NT2/D1 (cell line): ENCODE data around the gene METAP1D.

Experiments used
- DNase-seq: peaks from one replicate; pipeline ENCODE4 v3.0.0-alpha.2; 2011; ENCODE audit warnings: low read depth, low spot score
- H3K27me3 ChIP-seq: 2 replicates; pipeline ENCODE4 v1.6.0; 2011; ENCODE audit warnings: mild to moderate bottlenecking; ENCODE audit not compliant: insufficient read length, insufficient read depth
- H3K36me3 ChIP-seq: 2 replicates; pipeline ENCODE4 v1.6.1; 2011; ENCODE audit warnings: mild to moderate bottlenecking, low read length, mixed read lengths; ENCODE audit not compliant: insufficient read depth, insufficient read length
- H3K4me1 ChIP-seq: 2 replicates; pipeline ENCODE4 v1.5.1; 2011; ENCODE audit not compliant: insufficient read depth, insufficient read length
- H3K4me3 ChIP-seq: 2 replicates; pipeline ENCODE4 v1.5.1; 2011; ENCODE audit warnings: low read depth; ENCODE audit not compliant: insufficient read length
- H3K9ac ChIP-seq: 2 replicates; pipeline ENCODE4 v1.6.0; 2011; ENCODE audit warnings: low read depth; ENCODE audit not compliant: insufficient read length
- H3K9me3 ChIP-seq: 2 replicates; pipeline ENCODE4 v1.5.1; 2011; ENCODE audit warnings: mild to moderate bottlenecking, low read length; ENCODE audit not compliant: insufficient read depth
- SUZ12 ChIP-seq: IDR thresholded peaks from 2 replicates; pipeline ENCODE4 v1.6.1; 2011; ENCODE audit not compliant: insufficient read length, insufficient read depth; ENCODE audit errors: extremely low read depth
- YY1 ChIP-seq: IDR thresholded peaks from 2 replicates; pipeline ENCODE4 v1.6.1; 2011; ENCODE audit not compliant: insufficient read length, insufficient read depth
- ZNF274 ChIP-seq: IDR thresholded peaks from 2 replicates; pipeline ENCODE4 v1.6.1; 2011; ENCODE audit warnings: mild to moderate bottlenecking, low read depth, low read length

METAP1D gene

GRCh38 chr2:172046080-172046678, 46.4 kb downstream of the METAP1D start:
- no peak for DNase-seq
- Histone ChIP-seq H3K9ac (no peak overlapping the region), H3K9me3 (no peaks in the 10 kb centered on the region), H3K27me3 (no peaks in the 10 kb centered on the region), H3K4me3 (no peak overlapping the region), H3K36me3 (no peaks in the 10 kb centered on the region), H3K4me1 (no peaks in the 10 kb centered on the region)
- TF ChIP-seq SUZ12 = no peak
- no peak for TF ChIP-seq YY1
- no peak for TF ChIP-seq ZNF274

GRCh38 chr2:172046866-172047565, 47.3 kb downstream of the METAP1D start:
- Histone ChIP-seq H3K4me1 (no peaks in the 10 kb centered on the region), H3K9ac (no peak overlapping the region), H3K27me3 (no peaks in the 10 kb centered on the region), H3K36me3 (no peaks in the 10 kb centered on the region), H3K4me3 (no peak overlapping the region), H3K9me3 (no peaks in the 10 kb centered on the region)
- no peak for DNase-seq
- no peak for TF ChIP-seq YY1
- no peak for TF ChIP-seq SUZ12
- no peak for TF ChIP-seq ZNF274

DNA sequence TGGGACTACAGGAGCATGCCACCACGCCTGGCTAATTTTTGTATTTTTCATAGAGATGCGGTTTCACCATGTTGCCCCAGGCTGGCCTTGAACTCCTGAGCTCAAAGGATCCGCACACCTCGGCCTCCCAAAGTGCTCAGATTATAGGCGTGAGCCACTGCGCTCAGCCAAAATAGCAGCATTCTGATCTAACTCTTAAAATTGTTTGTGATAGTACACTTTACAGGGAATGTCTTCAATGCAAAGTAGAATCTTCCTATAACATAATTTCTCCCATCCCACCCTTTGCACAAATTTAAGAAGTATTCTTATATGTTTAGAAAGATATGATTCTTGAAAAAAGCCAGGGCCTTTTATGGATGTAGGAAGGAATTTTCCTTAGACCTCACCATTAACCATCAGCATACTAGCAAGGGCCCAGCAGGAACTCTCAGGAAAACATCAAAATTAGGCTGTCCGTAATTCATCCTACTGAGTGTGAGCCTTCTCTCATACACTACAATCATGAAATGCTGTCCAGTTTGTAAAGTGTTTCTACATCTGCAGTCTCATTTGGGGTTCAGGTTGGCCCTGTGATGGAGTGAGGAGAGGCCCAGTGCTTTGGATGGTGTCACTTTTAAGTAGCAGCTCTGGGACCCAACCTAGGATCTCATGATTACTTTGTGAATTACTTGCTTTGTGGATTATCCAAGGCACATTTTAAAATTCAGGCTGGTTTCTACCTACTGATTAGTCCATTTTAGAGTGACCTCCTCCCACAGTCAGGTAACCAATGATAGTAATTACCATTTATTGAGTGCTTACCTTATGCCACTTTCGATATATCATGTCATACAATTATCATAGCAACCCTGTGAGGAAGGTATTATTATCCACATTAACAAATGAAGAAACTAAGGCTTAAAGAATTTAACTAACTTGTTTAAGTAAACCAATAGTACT, 48.1 kb downstream of the METAP1D start:
- Histone ChIP-seq H3K4me3 (no peak overlapping the region), H3K9ac (no peak overlapping the region)
- no peak for DNase-seq

DNA sequence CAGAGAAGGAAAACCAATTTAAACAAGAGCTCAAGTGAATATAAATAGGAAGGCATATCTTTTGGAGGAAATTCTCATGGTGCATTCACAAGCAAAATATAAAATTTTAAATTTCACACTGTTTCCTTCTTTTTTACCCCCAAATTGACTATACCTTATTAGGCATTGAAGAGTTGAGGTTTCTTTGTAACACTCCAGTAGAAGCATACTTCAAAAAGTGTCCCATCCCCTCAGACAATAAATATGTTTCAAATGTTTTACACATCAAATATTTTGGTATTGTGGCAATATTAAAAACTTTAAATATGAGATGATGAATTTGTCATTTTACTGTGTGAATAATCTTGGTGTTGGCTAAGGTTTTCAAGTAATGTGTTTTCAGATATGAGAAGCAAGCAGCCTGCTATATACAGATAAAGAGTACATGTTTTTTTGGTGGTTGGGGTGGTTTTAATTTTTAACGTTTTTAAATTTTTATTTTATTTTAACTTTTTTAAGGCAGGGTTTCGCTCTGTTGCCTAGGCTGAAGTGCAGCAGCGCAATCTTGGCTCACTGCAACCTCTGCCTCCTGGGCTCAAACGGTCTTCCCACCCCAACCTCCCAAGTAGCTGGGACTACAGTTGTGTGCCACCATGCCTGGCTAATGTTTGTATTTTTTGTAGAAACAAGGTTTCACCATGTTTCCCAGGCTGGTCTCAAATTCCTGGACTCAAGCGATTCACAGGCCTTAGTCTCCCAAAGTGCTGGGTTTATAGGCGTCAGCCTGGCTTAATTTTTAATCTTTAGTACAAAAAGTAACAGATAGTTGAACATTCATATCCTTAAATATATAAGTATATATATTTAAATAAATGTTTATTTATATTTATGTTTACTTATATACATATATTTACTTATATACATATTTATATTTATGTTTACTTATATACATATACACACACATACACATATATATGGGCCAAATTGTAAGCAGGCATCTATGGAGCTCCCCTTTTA, 49.1 kb downstream of the METAP1D start:
- no peak for TF ChIP-seq YY1
- no peak for TF ChIP-seq ZNF274
- no peak for TF ChIP-seq SUZ12
- DNase-seq = no peak
- Histone ChIP-seq H3K9me3 (no peaks in the 10 kb centered on the region), H3K9ac (no peak overlapping the region), H3K4me3 (no peak overlapping the region), H3K27me3 (no peaks in the 10 kb centered on the region), H3K36me3 (no peaks in the 10 kb centered on the region), H3K4me1 (no peaks in the 10 kb centered on the region)

More for the DNA sequence above, 48.1 kb downstream of the METAP1D start:
- Histone ChIP-seq H3K36me3 (no peaks in the 10 kb centered on the region), H3K27me3 (no peaks in the 10 kb centered on the region), H3K9me3 (no peaks in the 10 kb centered on the region), H3K4me1 (no peaks in the 10 kb centered on the region)
- no peak for TF ChIP-seq ZNF274
- TF ChIP-seq SUZ12 = no peak
- no peak for TF ChIP-seq YY1

GRCh38 chr2:172049567-172050120, 49.9 kb downstream of the METAP1D start:
- TF ChIP-seq ZNF274 (no peak), SUZ12 (no peak), YY1 (no peak)
- Histone ChIP-seq H3K4me1 (no peaks in the 10 kb centered on the region), H3K9ac (no peak overlapping the region), H3K9me3 (no peaks in the 10 kb centered on the region), H3K36me3 (no peaks in the 10 kb centered on the region), H3K4me3 (no peak overlapping the region), H3K27me3 (no peaks in the 10 kb centered on the region)
- no peak for DNase-seq

DNA sequence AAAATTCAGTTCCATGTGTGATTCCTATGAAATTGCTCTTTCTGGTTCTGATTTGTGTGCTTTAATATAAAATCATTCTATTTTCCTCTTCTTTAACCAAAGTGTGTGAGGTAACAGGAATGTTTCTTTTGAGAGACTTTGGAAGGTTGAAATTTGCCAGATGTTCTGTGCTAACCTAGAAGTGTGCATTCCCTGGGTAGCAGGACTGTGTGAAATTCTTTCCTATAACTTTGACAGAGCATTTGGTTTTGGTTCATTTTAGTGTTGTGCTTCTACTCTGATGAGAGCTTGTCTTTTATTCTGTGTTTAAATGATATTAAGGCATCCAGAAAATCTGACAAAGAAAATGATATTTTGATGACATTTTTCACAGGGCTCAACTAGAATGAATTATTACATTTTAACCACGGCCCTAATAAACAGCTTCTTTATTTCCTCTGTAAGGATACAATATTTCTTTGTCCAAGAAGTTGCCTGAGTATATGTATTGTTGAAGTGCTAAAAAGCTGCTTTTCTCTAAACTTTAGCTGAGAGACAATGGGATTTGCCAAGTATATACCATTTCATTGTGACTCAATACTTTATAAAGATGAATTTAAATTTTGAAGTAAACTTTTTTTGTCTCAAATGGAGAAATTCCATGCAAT, 50.8 kb downstream of the METAP1D start:
- Histone ChIP-seq H3K27me3 (no peaks in the 10 kb centered on the region), H3K4me1 (no peaks in the 10 kb centered on the region), H3K4me3 (no peak overlapping the region), H3K9me3 (no peaks in the 10 kb centered on the region), H3K36me3 (no peaks in the 10 kb centered on the region), H3K9ac (no peak overlapping the region)
- TF ChIP-seq ZNF274 (no peak), SUZ12 (no peak)
- DNase-seq = no peak
